ENCODE results near the gene AMN1.
"Not testable (repeated sequence)": the region's sequence is repeated elsewhere in the genome, so short reads cannot be mapped to it uniquely, and the experiment has no call there.

AMN1 gene

DNA sequence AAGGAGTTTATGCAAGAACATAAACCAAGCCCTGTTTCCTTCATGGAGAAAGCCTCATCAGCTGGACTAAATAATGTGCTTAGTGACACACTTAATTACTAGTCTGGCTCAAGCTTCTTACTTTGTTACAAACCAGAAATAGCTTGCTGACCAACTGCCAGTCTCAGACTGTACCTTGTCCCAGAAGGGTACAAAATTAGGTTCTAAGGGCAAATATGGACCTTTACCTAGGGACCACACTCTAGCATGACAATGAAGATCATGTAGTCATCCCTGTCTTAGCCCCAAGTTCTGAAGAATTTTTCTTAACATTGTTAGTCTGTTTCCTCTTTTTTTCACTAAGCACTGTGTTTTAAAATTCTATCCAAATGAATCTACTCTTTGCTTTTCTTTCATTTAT, 2.2 kb downstream of the AMN1 start:
- TF ChIP-seq, protein P1, sequence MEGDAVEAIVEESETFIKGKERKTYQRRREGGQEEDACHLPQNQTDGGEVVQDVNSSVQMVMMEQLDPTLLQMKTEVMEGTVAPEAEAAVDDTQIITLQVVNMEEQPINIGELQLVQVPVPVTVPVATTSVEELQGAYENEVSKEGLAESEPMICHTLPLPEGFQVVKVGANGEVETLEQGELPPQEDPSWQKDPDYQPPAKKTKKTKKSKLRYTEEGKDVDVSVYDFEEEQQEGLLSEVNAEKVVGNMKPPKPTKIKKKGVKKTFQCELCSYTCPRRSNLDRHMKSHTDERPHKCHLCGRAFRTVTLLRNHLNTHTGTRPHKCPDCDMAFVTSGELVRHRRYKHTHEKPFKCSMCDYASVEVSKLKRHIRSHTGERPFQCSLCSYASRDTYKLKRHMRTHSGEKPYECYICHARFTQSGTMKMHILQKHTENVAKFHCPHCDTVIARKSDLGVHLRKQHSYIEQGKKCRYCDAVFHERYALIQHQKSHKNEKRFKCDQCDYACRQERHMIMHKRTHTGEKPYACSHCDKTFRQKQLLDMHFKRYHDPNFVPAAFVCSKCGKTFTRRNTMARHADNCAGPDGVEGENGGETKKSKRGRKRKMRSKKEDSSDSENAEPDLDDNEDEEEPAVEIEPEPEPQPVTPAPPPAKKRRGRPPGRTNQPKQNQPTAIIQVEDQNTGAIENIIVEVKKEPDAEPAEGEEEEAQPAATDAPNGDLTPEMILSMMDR (IDR thresholded peaks at IDR 0.05; ENCODE audit: low read depth, low read length, missing control alignments), result no peak
- in situ Hi-C loops (cut with HindIII; ENCODE audit: low sequenced_read_pairs), result loop anchor here (5.0 kb wide), 1 partner anchor 74 kb away; no protein-coding TSS in a partner anchor
- DNase-seq (ENCODE audit: low read depth), result no peak
- no peak overlapping the region for H3K4me3 ChIP-seq (ENCODE audit: low read depth, low read length)

DNA sequence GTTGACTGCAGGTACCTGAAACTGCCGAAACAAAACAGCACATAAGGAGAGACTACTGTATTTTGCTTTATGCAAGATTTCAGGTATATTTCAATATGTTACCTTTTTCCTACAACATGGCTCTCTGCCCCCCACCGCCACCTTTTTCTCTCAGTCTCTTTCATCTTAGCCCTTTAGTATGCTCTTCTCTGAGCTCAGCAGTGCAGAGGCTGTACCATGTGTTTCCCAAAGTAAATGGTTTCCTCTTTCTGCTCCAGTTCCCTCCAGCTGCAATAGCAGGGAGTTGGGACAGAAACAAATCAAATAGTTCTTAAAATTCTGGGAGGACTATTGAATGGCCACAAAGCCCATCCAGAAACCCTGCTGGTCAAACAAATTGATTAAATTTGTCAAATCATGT, 4.3 kb downstream of the AMN1 start:
- in situ Hi-C loops (cut with HindIII; ENCODE audit: low sequenced_read_pairs), result no loop called here
- DNase-seq (ENCODE audit: low read depth), result no peak
- TF ChIP-seq, protein P1 (IDR thresholded peaks at IDR 0.05; ENCODE audit: low read depth, low read length, missing control alignments), result no peak
- H3K4me3 ChIP-seq (ENCODE audit: low read depth, low read length), result no peak overlapping the region

GRCh38 chr12:31722580-31722979, 6.2 kb downstream of the AMN1 start:
- no peak for DNase-seq (ENCODE audit: low read depth)
- in situ Hi-C loops (cut with HindIII; ENCODE audit: low sequenced_read_pairs), result no loop called here
- no peak overlapping the region for H3K4me3 ChIP-seq (ENCODE audit: low read depth, low read length)
- TF ChIP-seq, protein P1 (IDR thresholded peaks at IDR 0.05; ENCODE audit: low read depth, low read length, missing control alignments), result no peak

DNA sequence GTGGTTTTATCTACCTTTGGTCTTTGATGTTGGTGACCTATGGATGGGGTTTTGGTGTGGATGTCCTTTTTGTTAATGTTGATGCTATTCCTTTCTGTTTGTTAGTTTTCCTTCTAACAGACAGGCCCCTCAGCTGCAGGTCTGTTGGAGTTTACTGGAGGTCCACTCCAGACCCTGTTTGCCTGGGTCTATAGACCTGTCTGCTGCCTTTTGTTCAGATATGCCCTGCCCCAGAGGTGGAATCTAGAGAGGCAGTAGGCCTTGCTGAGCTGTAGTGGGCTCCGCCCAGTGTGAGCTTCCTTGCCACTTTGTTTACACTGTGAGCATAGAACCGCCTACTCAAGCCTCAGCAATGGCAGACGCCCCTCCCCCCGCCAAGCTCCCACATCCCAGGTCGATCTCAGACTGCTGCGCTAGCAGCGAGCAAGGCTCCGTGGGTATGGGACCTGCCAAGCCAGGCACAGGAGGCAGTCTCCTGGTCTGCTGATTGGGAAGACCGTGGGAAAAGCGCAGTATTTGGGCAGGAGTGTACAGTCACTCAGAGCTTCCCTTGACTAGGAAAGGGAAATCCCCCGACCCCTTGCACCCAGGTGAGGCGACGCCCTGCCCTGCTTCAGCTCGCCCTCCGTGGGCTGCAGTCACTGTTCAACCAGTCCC, 10.2 kb downstream of the AMN1 start:
- H3K4me3 ChIP-seq (ENCODE audit: low read depth, low read length); DNase-seq (ENCODE audit: low read depth); in situ Hi-C loops (cut with HindIII; ENCODE audit: low sequenced_read_pairs): not testable (repeated sequence)

DNA sequence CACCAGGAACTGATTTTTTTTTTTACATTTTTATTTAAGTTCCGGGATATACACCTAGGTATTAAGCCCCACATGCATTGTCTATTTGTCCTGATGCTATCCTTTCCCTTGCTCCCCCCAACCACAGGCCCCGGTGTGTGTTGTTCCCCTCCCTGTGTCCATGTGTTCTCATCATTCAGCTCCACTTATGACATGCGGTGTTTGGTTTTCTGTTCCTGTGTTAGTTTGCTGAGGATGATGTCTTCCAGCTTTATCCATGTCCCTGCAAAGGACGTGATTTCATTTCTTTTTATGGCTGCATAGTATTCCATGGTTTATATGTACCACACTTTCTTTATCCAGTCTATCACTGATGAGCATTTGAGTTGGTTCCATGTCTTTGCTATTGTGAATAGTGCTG, 11.8 kb downstream of the AMN1 start:
- H3K4me3 ChIP-seq (ENCODE audit: low read depth, low read length); in situ Hi-C loops (cut with HindIII; ENCODE audit: low sequenced_read_pairs); DNase-seq (ENCODE audit: low read depth): not testable (repeated sequence)

DNA sequence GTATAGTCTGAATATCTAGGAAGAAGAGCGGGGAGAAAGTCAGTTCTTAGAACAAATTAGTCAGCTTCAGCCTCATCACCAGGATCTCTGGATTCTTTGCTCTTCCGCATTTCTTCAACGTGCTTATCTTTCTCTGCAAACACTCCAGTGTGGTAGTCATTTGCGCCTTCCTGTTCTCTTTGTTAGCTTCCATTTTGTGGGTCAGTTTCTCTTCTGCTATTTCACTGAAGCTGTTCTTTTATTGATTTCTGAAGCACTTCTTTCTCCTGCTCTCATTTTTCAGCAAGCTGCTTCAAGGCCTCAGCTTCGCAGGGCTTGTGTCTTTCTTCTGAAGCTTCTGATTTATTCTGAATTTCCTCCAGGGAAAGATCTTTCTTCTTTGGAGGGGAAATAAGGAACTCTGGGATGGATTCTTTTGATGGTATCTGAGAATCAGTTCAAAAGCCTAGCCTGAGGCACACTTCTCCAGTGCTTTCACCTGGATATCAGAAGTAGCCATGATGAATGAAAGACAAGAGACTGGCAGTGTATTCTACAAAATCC, 13.5 kb downstream of the AMN1 start:
- TF ChIP-seq, protein P1 (IDR thresholded peaks at IDR 0.05; ENCODE audit: low read depth, low read length, missing control alignments), result no peak
- H3K4me3 ChIP-seq (ENCODE audit: low read depth, low read length), result no peak overlapping the region
- in situ Hi-C loops (cut with HindIII; ENCODE audit: low sequenced_read_pairs), result no loop called here
- DNase-seq (ENCODE audit: low read depth), result no peak

DNA sequence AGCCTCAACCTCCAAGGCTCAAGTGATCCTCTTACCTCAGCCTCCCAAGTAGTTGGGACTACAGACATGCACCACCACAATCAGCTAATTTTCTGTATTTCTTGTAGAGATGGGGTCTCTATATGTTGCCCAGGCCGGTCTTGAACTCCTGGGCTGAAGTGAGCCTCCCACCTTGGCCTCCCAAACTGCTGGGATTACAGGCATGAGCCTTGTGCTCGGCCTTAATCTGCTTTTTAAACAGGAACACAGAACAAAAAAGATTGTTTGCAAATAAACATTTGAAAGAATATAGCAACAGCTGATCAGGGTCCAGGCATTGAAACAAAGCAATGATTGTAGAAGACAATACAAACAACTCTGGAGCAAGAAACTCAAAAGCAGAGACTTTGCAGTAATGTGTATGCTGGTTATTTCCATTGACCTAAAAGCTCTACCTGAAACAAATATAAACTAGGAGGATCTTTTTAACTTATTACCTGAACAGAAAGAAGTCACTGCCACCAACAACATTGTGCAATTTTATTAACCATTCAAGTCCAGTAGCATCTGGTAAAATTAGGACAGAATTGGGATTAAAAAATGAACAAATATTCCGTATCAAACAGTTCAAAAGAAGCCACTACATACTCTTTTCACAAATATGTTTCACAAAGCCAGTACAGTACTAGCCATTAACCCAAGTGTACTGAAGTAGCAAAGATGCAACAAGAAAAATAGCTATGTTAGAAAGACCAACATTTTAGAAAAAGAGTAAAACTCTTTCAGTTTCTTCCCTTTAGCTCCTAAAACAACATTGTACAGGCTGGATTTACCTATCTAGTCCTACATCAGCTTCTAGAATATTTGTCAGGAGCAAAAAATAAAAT, 14.2 kb downstream of the AMN1 start:
- TF ChIP-seq, protein P1 (IDR thresholded peaks at IDR 0.05; ENCODE audit: low read depth, low read length, missing control alignments), result no peak
- no peak for DNase-seq (ENCODE audit: low read depth)
- H3K4me3 ChIP-seq (ENCODE audit: low read depth, low read length), result no peak overlapping the region

More for the DNA sequence above, 14.2 kb downstream of the AMN1 start:
- in situ Hi-C loops (cut with HindIII; ENCODE audit: low sequenced_read_pairs), result no loop called here
